Osteoblast (primary cell): ENCODE data around the gene PRKCQ. TPM values are rescaled to one million over a fixed set of nuclear protein-coding genes. Genes with fewer than 3 reads are reported as not detected.

Experiments
- DNase-seq: peaks from one replicate; pipeline ENCODE4 v3.0.0; 2011; ENCODE audit warnings: low spot score, mixed read lengths; ENCODE audit not compliant: insufficient read length; ENCODE audit errors: missing footprints
- H2AFZ ChIP-seq: 2 replicates; pipeline ENCODE4 v1.6.0; 2011; ENCODE audit warnings: mild to moderate bottlenecking, low read length
- H3K27ac ChIP-seq: 2 replicates; pipeline ENCODE4 v1.5.1; 2011; ENCODE audit warnings: mild to moderate bottlenecking, low read depth, low read length, moderate library complexity
- H3K27me3 ChIP-seq: 2 replicates; pipeline ENCODE4 v1.6.0; 2012; ENCODE audit warnings: mild to moderate bottlenecking, control low read depth, inconsistent platforms, low read length, moderate library complexity; ENCODE audit not compliant: insufficient read depth
- H3K36me3 ChIP-seq: 2 replicates; pipeline ENCODE4 v1.5.1; 2011; ENCODE audit warnings: mild to moderate bottlenecking, low read length, control low read depth, moderate library complexity; ENCODE audit not compliant: insufficient read depth
- H3K4me1 ChIP-seq: 2 replicates; pipeline ENCODE4 v1.5.1; 2011; ENCODE audit warnings: mild to moderate bottlenecking, low read length, control low read depth, moderate library complexity; ENCODE audit not compliant: insufficient read depth
- H3K4me2 ChIP-seq: 2 replicates; pipeline ENCODE4 v1.6.0; 2011; ENCODE audit warnings: mild to moderate bottlenecking, low read length; ENCODE audit not compliant: insufficient read depth
- H3K4me3 ChIP-seq: fragments of 200-600 bp; sonication (generic); 3 replicates; pipeline ENCODE4 v1.5.1; 2012; ENCODE audit warnings: mild to moderate bottlenecking, low read length, inconsistent platforms; ENCODE audit not compliant: insufficient read depth
- H3K79me2 ChIP-seq: 2 replicates; pipeline ENCODE4 v1.6.0; 2012; ENCODE audit warnings: mild to moderate bottlenecking, low read length, control low read depth, inconsistent platforms; ENCODE audit not compliant: insufficient read depth
- H3K9me3 ChIP-seq: 2 replicates; pipeline ENCODE4 v1.5.1; 2011; ENCODE audit warnings: low read depth, low read length, control low read depth
- H4K20me1 ChIP-seq: 2 replicates; pipeline ENCODE4 v1.6.0; 2012; ENCODE audit warnings: mild to moderate bottlenecking, low read length, control low read depth; ENCODE audit not compliant: insufficient read depth
- CTCF ChIP-seq: IDR thresholded peaks from 2 replicates; pipeline ENCODE4 v1.5.1; 2011; ENCODE audit warnings: mild to moderate bottlenecking, low read depth, low read length, moderate library complexity; ENCODE audit errors: extremely low read depth
- total RNA-seq: library from RNA; depleted of rRNA; stranded (reverse); fragments of >200 nt; gene quantifications from 2 replicates; pipeline ENCODE4 v1.2.3, GENCODE V29; 2012

The PRKCQ gene
- total RNA-seq, 1 donor = not detected

GRCh38 chr10:6563075-6563474, 17.0 kb downstream of the PRKCQ start:
- no peak for TF ChIP-seq CTCF
- Histone ChIP-seq H3K4me2 (no peak overlapping the region), H4K20me1 (no peaks in the 10 kb centered on the region), H3K27ac (no peak overlapping the region), H3K4me3 (no peak overlapping the region), H3K9me3 (no peaks in the 10 kb centered on the region), H3K79me2 (no peaks in the 10 kb centered on the region), H2AFZ (no peak overlapping the region), H3K27me3 (no peaks in the 10 kb centered on the region), H3K36me3 (no peaks in the 10 kb centered on the region), H3K4me1 (no peaks in the 10 kb centered on the region)
- DNase-seq = no peak

GRCh38 chr10:6562221-6562620, 17.9 kb downstream of the PRKCQ start:
- no peak for DNase-seq
- Histone ChIP-seq H3K36me3 (no peaks in the 10 kb centered on the region), H3K27me3 (no peaks in the 10 kb centered on the region), H3K4me2 (no peak overlapping the region), H3K9me3 (no peaks in the 10 kb centered on the region), H3K4me1 (no peaks in the 10 kb centered on the region), H3K4me3 (no peak overlapping the region), H2AFZ (no peak overlapping the region), H4K20me1 (no peaks in the 10 kb centered on the region), H3K79me2 (no peaks in the 10 kb centered on the region), H3K27ac (no peak overlapping the region)
- TF ChIP-seq CTCF = no peak

- Histone ChIP-seq H3K4me2 (no peak overlapping the region), H3K79me2 (no peaks in the 10 kb centered on the region), H3K27ac (no peak overlapping the region), H3K9me3 (no peaks in the 10 kb centered on the region), H3K4me1 (no peaks in the 10 kb centered on the region), H2AFZ (no peak overlapping the region), H3K27me3 (no peaks in the 10 kb centered on the region), H4K20me1 (no peaks in the 10 kb centered on the region), H3K4me3 (no peak overlapping the region), H3K36me3 (no peaks in the 10 kb centered on the region)
- TF ChIP-seq CTCF = no peak
- no peak for DNase-seq
These were observed 18.5 kb downstream of the PRKCQ start for GRCh38 chr10:6561552-6561951.

GRCh38 chr10:6558759-6559461, 21.2 kb downstream of the PRKCQ start:
- no peak for DNase-seq
- no peaks in the 10 kb centered on the region for H3K27me3 ChIP-seq
- no peak for TF ChIP-seq CTCF
- H2AFZ ChIP-seq = no peak overlapping the region
- H3K9me3 ChIP-seq = no peaks in the 10 kb centered on the region
- H3K79me2 ChIP-seq = no peaks in the 10 kb centered on the region
- H3K36me3 ChIP-seq = no peaks in the 10 kb centered on the region
- H3K4me1 ChIP-seq = no peaks in the 10 kb centered on the region
- no peaks in the 10 kb centered on the region for H4K20me1 ChIP-seq
- no peak overlapping the region for H3K27ac ChIP-seq
- no peak overlapping the region for H3K4me3 ChIP-seq
- H3K4me2 ChIP-seq = no peak overlapping the region
